Dendritic cell treated with granulocyte-macrophage colony-stimulating factor and Interleukin-4, amounts not matched to agents 40 ng/mL and 50 ng/mL, for 4 days (primary cell): ENCODE results near the gene ACAP2.
"Not testable (repeated sequence)": the region's sequence is repeated elsewhere in the genome, so short reads cannot be mapped to it uniquely, and the experiment has no call there.

Experiments
- H3K27ac Mint-ChIP-seq: one replicate; pipeline ENCODE4 v1.8.0; 2022; ENCODE audit warnings: mild to moderate bottlenecking, mixed read lengths
- H3K27me3 Mint-ChIP-seq: one replicate; pipeline ENCODE4 v1.8.0; 2022; ENCODE audit warnings: mild to moderate bottlenecking, mixed read lengths
- H3K36me3 Mint-ChIP-seq: one replicate; pipeline ENCODE4 v1.8.0; 2022; ENCODE audit warnings: low read depth, mixed read lengths
- H3K4me1 Mint-ChIP-seq: one replicate; pipeline ENCODE4 v1.8.0; 2022; ENCODE audit warnings: low read depth, mixed read lengths
- H3K4me3 Mint-ChIP-seq: one replicate; pipeline ENCODE4 v1.8.0; 2022; ENCODE audit warnings: mild to moderate bottlenecking, moderate library complexity, mixed read lengths
- H3K9me3 Mint-ChIP-seq: one replicate; pipeline ENCODE4 v1.8.0; 2022; ENCODE audit warnings: mixed read lengths
- intact Hi-C: fragments of 100-400 bp; cut with micrococcal nuclease; formaldehyde crosslinking; loops from one replicate; pipeline ENCODE4 v1.15.0; 2022

ACAP2 gene

DNA sequence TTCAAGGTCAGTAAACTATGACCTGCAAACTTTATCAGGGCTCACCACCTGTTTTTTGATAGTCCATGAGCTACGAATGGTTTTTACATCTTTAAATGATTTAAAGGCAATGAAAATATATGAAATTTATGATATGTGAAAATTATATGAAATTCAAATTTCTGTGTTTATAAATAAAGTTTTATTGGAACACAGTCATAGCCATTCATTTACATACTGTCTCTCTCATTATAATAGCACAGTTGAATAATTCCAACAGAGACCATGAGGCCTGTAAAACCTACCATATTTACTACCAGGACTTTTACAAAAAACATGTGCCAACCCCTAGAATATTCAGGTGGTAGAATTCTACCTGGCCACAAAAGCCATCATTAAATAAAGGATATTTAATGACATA, 107.9 kb downstream of the ACAP2 start:
- Mint-ChIP-seq H3K36me3 (peaks cover 90% of the 10 kb centered on the region), H3K27ac (no peak overlapping the region), H3K4me1 (no peaks in the 10 kb centered on the region), H3K27me3 (no peaks in the 10 kb centered on the region), H3K9me3 (no peaks in the 10 kb centered on the region), H3K4me3 (no peak overlapping the region)
- intact Hi-C loops, result loop anchor here (10.0 kb wide), 1 partner anchor 50 kb away; no protein-coding TSS in a partner anchor

DNA sequence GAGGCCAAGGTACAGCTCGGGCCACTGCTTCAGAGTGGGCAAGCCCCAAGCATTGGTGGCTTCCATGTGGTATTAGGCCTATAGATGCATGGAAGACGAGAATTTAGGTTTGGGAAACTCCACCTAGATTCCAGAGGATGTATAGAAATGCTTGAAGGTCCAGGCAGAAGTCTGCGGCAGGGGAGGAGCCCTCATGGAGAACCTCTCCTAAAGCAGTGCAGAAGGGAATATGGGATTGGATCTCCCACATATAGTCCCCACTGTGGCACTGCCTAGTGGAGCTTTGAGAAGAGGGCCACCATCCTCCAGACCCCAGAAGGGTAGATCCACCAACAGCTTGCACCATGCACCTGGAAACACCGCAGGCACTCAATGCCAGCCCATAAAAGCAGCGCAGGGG, 123.8 kb downstream of the ACAP2 start:
- Mint-ChIP-seq H3K27ac (no peak overlapping the region), H3K9me3 (no peaks in the 10 kb centered on the region), H3K4me3 (no peak overlapping the region), H3K36me3 (peaks cover 74% of the 10 kb centered on the region), H3K27me3 (no peaks in the 10 kb centered on the region), H3K4me1 (no peaks in the 10 kb centered on the region)
- intact Hi-C loops, result no loop called here

- H3K27me3 Mint-ChIP-seq, result no peaks in the 10 kb centered on the region
- peaks cover 30% of the 10 kb centered on the region for H3K36me3 Mint-ChIP-seq
- H3K4me3 Mint-ChIP-seq, result no peak overlapping the region
- H3K27ac Mint-ChIP-seq, result no peak overlapping the region
- no peaks in the 10 kb centered on the region for H3K9me3 Mint-ChIP-seq
- intact Hi-C loops, result no loop called here
- no peaks in the 10 kb centered on the region for H3K4me1 Mint-ChIP-seq
Measured at GRCh38 chr3:195312714-195313113, 130.1 kb downstream of the ACAP2 start.

GRCh38 chr3:195307711-195308110, 135.1 kb downstream of the ACAP2 start:
- intact Hi-C loops, result loop anchor here (5.0 kb wide), 1 partner anchor 35 kb away; no protein-coding TSS in a partner anchor
- Mint-ChIP-seq H3K9me3 (no peaks in the 10 kb centered on the region), H3K27me3 (no peaks in the 10 kb centered on the region), H3K36me3 (peaks cover 56% of the 10 kb centered on the region), H3K4me3 (no peak overlapping the region), H3K4me1 (no peaks in the 10 kb centered on the region), H3K27ac (no peak overlapping the region)

GRCh38 chr3:195306369-195306768, 136.5 kb downstream of the ACAP2 start:
- intact Hi-C loops, result loop anchor here (5.0 kb wide), 1 partner anchor 36 kb away; no protein-coding TSS in a partner anchor
- H3K36me3 Mint-ChIP-seq, result peaks cover 65% of the 10 kb centered on the region
- H3K27ac Mint-ChIP-seq, result no peak overlapping the region
- no peaks in the 10 kb centered on the region for H3K27me3 Mint-ChIP-seq
- H3K4me1 Mint-ChIP-seq, result no peaks in the 10 kb centered on the region
- no peak overlapping the region for H3K4me3 Mint-ChIP-seq
- no peaks in the 10 kb centered on the region for H3K9me3 Mint-ChIP-seq

DNA sequence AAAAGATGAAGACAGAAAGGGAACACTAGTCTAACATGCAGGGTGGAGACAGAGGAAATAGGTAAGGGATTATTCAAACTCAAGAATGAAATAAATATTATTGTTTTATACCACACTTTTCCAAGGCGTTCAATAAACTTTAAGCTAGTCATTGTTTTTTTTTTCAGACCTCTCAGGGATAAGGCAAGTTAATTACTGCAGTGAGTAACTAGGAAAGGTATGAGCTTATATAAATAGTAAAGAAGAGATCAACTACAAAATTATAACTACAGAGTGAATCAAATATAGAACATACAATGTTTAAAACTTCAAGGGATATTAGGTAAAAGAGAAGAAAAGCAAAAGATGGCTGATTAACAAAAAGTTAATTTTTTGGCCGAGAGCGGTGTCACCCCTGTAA, 140.4 kb downstream of the ACAP2 start:
- Mint-ChIP-seq H3K4me1 (peaks cover 6% of the 10 kb centered on the region), H3K27ac (no peak overlapping the region)

GRCh38 chr3:195297446-195297845, 145.4 kb downstream of the ACAP2 start:
- Mint-ChIP-seq H3K4me1 (peaks cover 6% of the 10 kb centered on the region), H3K4me3 (no peak overlapping the region), H3K9me3 (no peaks in the 10 kb centered on the region), H3K27ac (no peak overlapping the region), H3K27me3 (no peaks in the 10 kb centered on the region), H3K36me3 (peaks cover 91% of the 10 kb centered on the region)
- intact Hi-C loops, result no loop called here

More for the DNA sequence above, 140.4 kb downstream of the ACAP2 start:
- intact Hi-C loops, result no loop called here
- Mint-ChIP-seq H3K36me3 (peaks cover 92% of the 10 kb centered on the region), H3K27me3 (no peaks in the 10 kb centered on the region), H3K9me3 (no peaks in the 10 kb centered on the region), H3K4me3 (no peak overlapping the region)

DNA sequence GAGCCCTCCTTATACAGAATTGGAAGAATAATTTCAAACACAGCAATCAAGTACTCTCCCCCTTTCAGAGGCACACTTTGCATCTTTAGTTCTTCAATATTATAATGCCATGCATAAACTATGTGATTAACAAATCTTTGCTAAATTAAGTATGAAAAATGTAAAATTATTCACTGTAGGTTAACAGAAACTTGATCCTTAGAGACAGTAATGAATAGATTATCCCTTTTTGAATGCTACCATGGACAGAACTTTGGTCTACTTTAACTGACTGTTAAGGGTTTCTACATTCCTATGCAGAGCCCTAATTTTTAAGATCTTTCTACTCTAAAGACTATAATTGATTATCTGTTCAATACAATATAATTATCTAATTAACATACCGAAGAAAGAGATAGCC, 146.2 kb downstream of the ACAP2 start:
- Mint-ChIP-seq H3K4me3 (no peak overlapping the region), H3K36me3 (peaks cover 91% of the 10 kb centered on the region), H3K4me1 (peaks cover 6% of the 10 kb centered on the region), H3K27ac (no peak overlapping the region), H3K9me3 (no peaks in the 10 kb centered on the region), H3K27me3 (no peaks in the 10 kb centered on the region)
- intact Hi-C loops, result no loop called here

DNA sequence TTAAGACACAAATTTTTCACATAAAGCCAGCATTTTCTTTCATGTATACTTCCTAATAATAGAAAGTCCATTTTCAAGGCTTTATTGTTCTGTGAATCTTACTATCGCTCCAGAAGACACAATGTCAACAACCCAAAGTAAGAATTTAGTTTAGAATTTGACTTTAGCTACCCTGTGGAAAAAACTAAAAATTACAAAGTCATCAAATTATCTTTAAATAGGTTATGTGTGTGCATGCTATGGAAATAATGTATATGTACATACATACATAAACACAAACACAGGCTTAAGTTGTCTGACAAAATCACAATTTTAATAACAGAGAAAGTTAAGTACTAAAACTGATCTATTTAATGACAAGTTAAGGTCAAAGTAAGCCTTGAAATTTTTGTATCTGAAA, 151.7 kb downstream of the ACAP2 start:
- Mint-ChIP-seq H3K9me3 (no peaks in the 10 kb centered on the region), H3K4me1 (no peaks in the 10 kb centered on the region), H3K36me3 (peaks cover 92% of the 10 kb centered on the region), H3K27me3 (no peaks in the 10 kb centered on the region), H3K4me3 (no peak overlapping the region), H3K27ac (no peak overlapping the region)
- intact Hi-C loops, result no loop called here

- H3K36me3 Mint-ChIP-seq, result peaks cover 91% of the 10 kb centered on the region
- H3K27ac Mint-ChIP-seq, H3K4me3 Mint-ChIP-seq, H3K27me3 Mint-ChIP-seq, H3K4me1 Mint-ChIP-seq, H3K9me3 Mint-ChIP-seq, intact Hi-C loops: not testable (repeated sequence)
Measured at GRCh38 chr3:195290643-195291042, 152.2 kb downstream of the ACAP2 start.

DNA sequence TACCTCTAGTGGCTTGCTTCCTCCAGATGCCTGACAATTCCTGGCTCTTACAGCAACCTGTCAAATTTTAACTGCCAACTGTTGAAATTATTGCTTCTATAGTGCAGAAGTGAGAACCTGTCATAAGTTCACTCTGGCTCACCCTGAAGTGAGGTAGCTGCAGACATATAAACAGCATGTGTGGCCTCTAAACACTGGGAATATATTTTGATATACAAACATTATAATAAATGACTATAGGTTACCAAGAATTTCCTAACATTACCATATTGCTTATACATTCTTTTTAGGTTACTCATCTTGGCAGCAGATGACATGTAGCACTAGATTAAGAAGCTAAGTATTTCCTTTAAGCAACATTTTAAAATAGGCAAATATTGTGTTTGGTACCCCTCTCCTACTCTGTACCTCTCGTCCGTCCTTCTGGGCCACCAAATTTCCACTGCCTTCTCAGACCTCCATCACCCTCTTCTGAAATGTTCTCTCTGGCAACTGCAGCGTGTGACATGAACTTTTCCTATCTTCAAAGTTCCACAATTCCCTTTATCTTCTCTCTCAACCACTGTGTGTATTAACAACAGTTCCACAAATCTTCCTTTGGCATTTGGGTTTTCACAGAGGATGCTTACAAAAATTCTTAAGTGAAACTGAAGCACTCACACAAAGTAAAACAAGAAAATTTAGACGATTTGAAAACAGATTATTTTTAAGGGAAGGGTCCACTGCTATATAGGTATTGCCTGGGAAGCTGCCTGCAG, 156.5 kb downstream of the ACAP2 start:
- peaks cover 82% of the 10 kb centered on the region for H3K36me3 Mint-ChIP-seq
- H3K27me3 Mint-ChIP-seq, result no peaks in the 10 kb centered on the region
- H3K4me3 Mint-ChIP-seq, result no peak overlapping the region
- no peak overlapping the region for H3K27ac Mint-ChIP-seq
- intact Hi-C loops, result loop anchor here (10.0 kb wide), 1 partner anchor 49 kb away; no protein-coding TSS in a partner anchor
- no peaks in the 10 kb centered on the region for H3K4me1 Mint-ChIP-seq
- H3K9me3 Mint-ChIP-seq, result no peaks in the 10 kb centered on the region

- Mint-ChIP-seq H3K9me3 (no peaks in the 10 kb centered on the region), H3K4me1 (no peaks in the 10 kb centered on the region), H3K36me3 (peaks cover 87% of the 10 kb centered on the region), H3K27ac (no peak overlapping the region), H3K27me3 (no peaks in the 10 kb centered on the region), H3K4me3 (no peak overlapping the region)
- intact Hi-C loops, result loop anchor here (10.0 kb wide), 1 partner anchor 49 kb away; no protein-coding TSS in a partner anchor
Measured at GRCh38 chr3:195285372-195285771, 157.4 kb downstream of the ACAP2 start.

DNA sequence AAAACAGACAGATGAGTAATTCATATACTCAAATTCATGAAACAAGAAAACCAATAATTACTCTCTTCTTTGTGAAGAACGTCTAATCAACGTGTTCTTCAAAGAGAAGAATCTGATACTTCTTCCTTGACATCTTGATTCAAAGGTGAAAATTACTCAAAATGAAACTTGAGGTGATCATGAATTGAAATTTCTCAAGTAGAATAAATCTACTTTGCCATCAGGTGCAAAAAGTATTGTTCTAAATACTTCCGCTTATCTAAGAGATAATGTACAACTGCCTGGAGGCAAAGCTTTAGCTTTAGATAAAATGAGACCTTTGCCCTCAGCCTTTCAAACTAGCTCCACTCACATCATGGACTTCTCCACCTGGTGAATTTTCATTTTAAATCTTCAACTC, 158.0 kb downstream of the ACAP2 start:
- Mint-ChIP-seq H3K9me3 (no peaks in the 10 kb centered on the region), H3K4me3 (no peak overlapping the region), H3K27me3 (no peaks in the 10 kb centered on the region), H3K4me1 (no peaks in the 10 kb centered on the region), H3K27ac (no peak overlapping the region), H3K36me3 (peaks cover 82% of the 10 kb centered on the region)
- intact Hi-C loops, result loop anchor here (10.0 kb wide), 1 partner anchor 50 kb away; no protein-coding TSS in a partner anchor

- Mint-ChIP-seq H3K4me1 (no peaks in the 10 kb centered on the region), H3K27me3 (no peaks in the 10 kb centered on the region), H3K27ac (no peak overlapping the region), H3K36me3 (peaks cover 78% of the 10 kb centered on the region), H3K9me3 (no peaks in the 10 kb centered on the region), H3K4me3 (no peak overlapping the region)
- intact Hi-C loops, result loop anchor here (10.0 kb wide), 1 partner anchor 52 kb away; no protein-coding TSS in a partner anchor
Measured at GRCh38 chr3:195282961-195283360, 159.9 kb downstream of the ACAP2 start.
